Ovary (tissue), 9 donors: ENCODE measurements around the gene SFI1. TPM values are rescaled to one million over a fixed set of nuclear protein-coding genes. Genes with fewer than 3 reads are reported as not detected.

Experiments used
- DNase-seq, 5 donors: peaks; one replicate each; pipeline ENCODE4 v3.0.0-alpha.2; 2019 to 2020
- H3K27ac ChIP-seq, 2 donors: fragments of 200-600 bp; one replicate each; pipeline versions ENCODE4 v1.5.1 to v1.8.0; 2019 to 2022
- H3K27me3 ChIP-seq: fragments of 200-600 bp; one replicate; pipeline ENCODE4 v1.8.0; 2022
- H3K36me3 ChIP-seq: fragments of 200-600 bp; sonication (generic); one replicate; pipeline ENCODE4 v1.5.1; 2019
- H3K4me1 ChIP-seq: one replicate; pipeline ENCODE4 v1.8.1; 2013; ENCODE audit warnings: mild to moderate bottlenecking, moderate library complexity; ENCODE audit not compliant: insufficient read depth
- H3K4me3 ChIP-seq: fragments of 200-600 bp; sonication (generic); one replicate; pipeline ENCODE4 v1.5.1; 2017
- H3K9me3 ChIP-seq, 2 donors: fragments of 200-600 bp in 1 of 2; sonication (generic) in 1 of 2; one replicate each; pipeline versions ENCODE4 v1.5.1 to v1.8.1; 2013 to 2019; ENCODE audit warnings: mild to moderate bottlenecking in 1 of 2, moderate library complexity in 1 of 2
- CTCF ChIP-seq, 3 donors: fragments of 450-650 bp in 2 of 3; fragments of 200-600 bp in 1 of 3; IDR thresholded peaks; one replicate each; pipeline versions ENCODE4 v1.5.1 to v1.8.0; 2016 to 2022; ENCODE audit warnings: antibody characterized with exemption in 3 of 3, mild to moderate bottlenecking in 1 of 3
- EP300 ChIP-seq: sonication (generic); formaldehyde crosslinking; IDR thresholded peaks from one replicate; pipeline ENCODE4 v1.6.1; 2017; ENCODE audit warnings: antibody characterized with exemption
- POLR2A ChIP-seq: fragments of 450-650 bp; IDR thresholded peaks from one replicate; pipeline ENCODE4 v1.6.1; 2017; ENCODE audit warnings: antibody characterized with exemption, mild to moderate bottlenecking, moderate library complexity
- WGBS, 3 donors: extraction: QIAGEN DNeasy Blood & Tissue Kit in 1 of 3; methylation state at CpG; one replicate each; pipeline versions ENCODE4 v1.1.5 to v1.1.7; 2013 to 2017; 5-methylcytosine and 5-hydroxymethylcytosine counted together
- intact Hi-C, 4 donors: fragments of 100-400 bp; cut with DNase I; formaldehyde crosslinking; loops; one replicate each; pipeline versions ENCODE4 v1.11.0 to v1.15.1; 2022 to 2023
- polyA plus RNA-seq, 2 donors: library from polyadenylated mRNA; stranded (reverse); fragments of 200-250 nt in 1 of 2; fragments of 350-450 nt in 1 of 2; fragmentation: Illumina TruSeq in 1 of 2; extraction: RNeasy Lipid Tissue Mini Kit (QIAGEN cat#74804) in 1 of 2; gene quantifications; one replicate each; pipeline ENCODE4 v1.2.3, GENCODE V29; 2013 to 2014
- total RNA-seq, 7 donors: library from RNA; depleted of rRNA in 2 of 7; stranded (reverse); fragments of >200 nt in 2 of 7; fragmentation: NEBNext Ultra II Directional in 3 of 7; extraction: Animal tissue kit (Norgen Biotek cat#: 25700) in 3 of 7; gene quantifications; one replicate each; pipeline versions ENCODE4 v1.1.0 to v1.2.4, GENCODE V29; 2016 to 2023
- donor health status: DM: no; HTN: no; CAD: no; lungs with moderate emphysema.
- donor health status: DM: no; HTN: no; CAD: no.
- donor health status: Bipolar disorder and iron deficiency.
- donor health status: DM: yes; HTN: yes; CAD: no.
- donor health status: DM: no; HTN: no; CAD: no.
- donor health status: DM: yes; HTN: yes; CAD: no.

Gene SFI1
- total and polyA plus RNA-seq, 9 donors = 10.8 to 33.9 (median 25.2) TPM

- H3K4me1 ChIP-seq = no peaks in the 10 kb centered on the region
- no peak for DNase-seq
- TF ChIP-seq EP300 (no peak), POLR2A (no peak)
- WGBS, 3 donors = 89 to 93% (median 91%) methylated on average over 2 of the region's 2 CpGs
- intact Hi-C loops = no loop called here
- H3K36me3 ChIP-seq = no peaks in the 10 kb centered on the region
- H3K9me3 ChIP-seq = no peaks in the 10 kb centered on the region
- no peak overlapping the region for H3K27ac ChIP-seq
- no peak overlapping the region for H3K4me3 ChIP-seq
- H3K27me3 ChIP-seq = no peaks in the 10 kb centered on the region
These were observed 98.9 kb downstream of the SFI1 start for GRCh38 chr22:31595271-31595670.

GRCh38 chr22:31602259-31602952 is 106.1 kb downstream of the SFI1 start:
- H3K4me3 ChIP-seq = no peak overlapping the region
- no peak overlapping the region for H3K27ac ChIP-seq
- no peak for TF ChIP-seq EP300
- TF ChIP-seq POLR2A = no peak
- TF ChIP-seq CTCF (IDR thresholded peaks at IDR 0.05) = no peak
- H3K4me1 ChIP-seq = peaks cover 2% of the 10 kb centered on the region
- WGBS, 3 donors = 31 to 46% (median 40%) methylated on average over 11 of the region's 11 CpGs
- H3K36me3 ChIP-seq = no peaks in the 10 kb centered on the region
- intact Hi-C loops = no loop called here
- no peaks in the 10 kb centered on the region for H3K9me3 ChIP-seq
- no peaks in the 10 kb centered on the region for H3K27me3 ChIP-seq
- DNase-seq = peak in 1 of 5 donors; percentile 44

- H3K9me3 ChIP-seq = no peaks in the 10 kb centered on the region
- intact Hi-C loops = no loop called here
- TF ChIP-seq CTCF (IDR thresholded peaks at IDR 0.05) (no peak), EP300 (no peak), POLR2A (no peak)
- 84 to 91% (median 88%) methylated on average over 10 of the region's 10 CpGs for WGBS, 3 donors
- peaks cover 2% of the 10 kb centered on the region for H3K4me1 ChIP-seq
- no peaks in the 10 kb centered on the region for H3K27me3 ChIP-seq
- no peak for DNase-seq
- no peaks in the 10 kb centered on the region for H3K36me3 ChIP-seq
- no peak overlapping the region for H3K4me3 ChIP-seq
- H3K27ac ChIP-seq = no peak overlapping the region
These were observed 106.8 kb downstream of the SFI1 start for GRCh38 chr22:31603081-31603525.

- no peaks in the 10 kb centered on the region for H3K36me3 ChIP-seq
These were observed 107.2 kb downstream of the SFI1 start for GRCh38 chr22:31603574-31603973.

More at GRCh38 chr22:31603574-31603973, 107.2 kb downstream of the SFI1 start:
- no peak overlapping the region for H3K27ac ChIP-seq
- WGBS, 3 donors = 93 to 97% (median 93%) methylated on average over 5 of the region's 5 CpGs
- no peak overlapping the region for H3K4me3 ChIP-seq
- peaks cover 2% of the 10 kb centered on the region for H3K4me1 ChIP-seq
- no peak for TF ChIP-seq POLR2A
- no peak for TF ChIP-seq EP300
- TF ChIP-seq CTCF (IDR thresholded peaks at IDR 0.05) = no peak
- intact Hi-C loops = no loop called here
- H3K27me3 ChIP-seq = no peaks in the 10 kb centered on the region
- no peaks in the 10 kb centered on the region for H3K9me3 ChIP-seq
- no peak for DNase-seq
